ENCODE data around the gene SART3.

DNA sequence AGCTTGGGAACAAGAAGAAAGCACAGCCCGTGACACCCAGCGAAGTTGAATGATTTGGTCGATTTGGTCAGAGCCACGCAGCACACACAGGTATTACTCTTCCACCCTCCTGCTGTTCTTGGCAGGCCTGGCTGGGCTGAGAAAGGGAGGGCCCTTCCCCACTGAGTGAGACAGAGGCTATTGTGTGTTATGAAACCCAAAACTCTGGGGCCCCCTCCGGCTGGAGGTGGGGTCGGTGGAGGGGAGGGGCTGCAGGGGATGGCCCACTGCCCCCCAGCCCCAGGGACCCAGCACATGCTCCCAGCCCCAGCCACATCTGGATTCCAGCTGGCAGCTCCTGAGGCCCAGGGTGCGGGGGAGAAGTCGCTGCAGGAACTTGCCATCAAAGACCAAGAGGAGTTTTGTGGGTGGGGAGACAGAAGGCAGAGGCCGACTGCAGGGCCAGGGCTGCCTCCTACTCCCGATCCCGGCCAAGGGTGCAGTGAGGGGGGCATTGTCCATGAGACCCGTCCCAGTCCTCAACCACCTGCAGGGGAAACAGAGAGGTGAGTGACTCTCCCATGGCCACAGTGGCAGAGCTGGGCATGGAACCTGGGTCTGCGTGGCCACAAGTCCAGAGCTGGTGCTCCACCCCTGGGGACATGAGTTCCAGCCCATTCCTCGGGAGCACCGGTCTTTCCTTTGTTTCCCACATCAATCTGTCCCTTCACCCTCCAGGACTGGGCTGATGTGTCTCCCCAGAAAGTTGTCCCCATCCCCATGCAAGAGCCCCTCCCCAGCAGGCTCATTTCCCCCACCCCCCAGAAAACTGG is 28.3 kb upstream of the SART3 start:
- TF ChIP-seq, protein P1, sequence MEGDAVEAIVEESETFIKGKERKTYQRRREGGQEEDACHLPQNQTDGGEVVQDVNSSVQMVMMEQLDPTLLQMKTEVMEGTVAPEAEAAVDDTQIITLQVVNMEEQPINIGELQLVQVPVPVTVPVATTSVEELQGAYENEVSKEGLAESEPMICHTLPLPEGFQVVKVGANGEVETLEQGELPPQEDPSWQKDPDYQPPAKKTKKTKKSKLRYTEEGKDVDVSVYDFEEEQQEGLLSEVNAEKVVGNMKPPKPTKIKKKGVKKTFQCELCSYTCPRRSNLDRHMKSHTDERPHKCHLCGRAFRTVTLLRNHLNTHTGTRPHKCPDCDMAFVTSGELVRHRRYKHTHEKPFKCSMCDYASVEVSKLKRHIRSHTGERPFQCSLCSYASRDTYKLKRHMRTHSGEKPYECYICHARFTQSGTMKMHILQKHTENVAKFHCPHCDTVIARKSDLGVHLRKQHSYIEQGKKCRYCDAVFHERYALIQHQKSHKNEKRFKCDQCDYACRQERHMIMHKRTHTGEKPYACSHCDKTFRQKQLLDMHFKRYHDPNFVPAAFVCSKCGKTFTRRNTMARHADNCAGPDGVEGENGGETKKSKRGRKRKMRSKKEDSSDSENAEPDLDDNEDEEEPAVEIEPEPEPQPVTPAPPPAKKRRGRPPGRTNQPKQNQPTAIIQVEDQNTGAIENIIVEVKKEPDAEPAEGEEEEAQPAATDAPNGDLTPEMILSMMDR (conservative IDR thresholded peaks at IDR 0.05 in 1 of 2, IDR thresholded peaks at IDR 0.05 in 1 of 2; ENCODE audit: extremely low read depth in 1 of 2, insufficient read depth in 1 of 2, low read depth in 1 of 2, low read length in 2 of 2): no peak
- TF ChIP-seq EZH2 (IDR thresholded peaks at IDR 0.05; ENCODE audit: borderline replicate concordance, low read length): no peak
